GM19351 (cell line): ENCODE data around the gene NHS.

ENCODE experiments used
- ATAC-seq: cut with Tn5 transposase; IDR thresholded peaks from one replicate; pipeline ENCODE4 v1.9.1; 2021; ENCODE audit warnings: mild to moderate bottlenecking, moderate library complexity; ENCODE audit not compliant: unreplicated experiment

The NHS gene

GRCh38 chrX:17374619-17375366, at the start of gene NHS:
NHS (plus strand) TSS chrX:17375200; CDS start chrX:17375758, 558 bp downstream.
- ATAC-seq, result no peak

DNA sequence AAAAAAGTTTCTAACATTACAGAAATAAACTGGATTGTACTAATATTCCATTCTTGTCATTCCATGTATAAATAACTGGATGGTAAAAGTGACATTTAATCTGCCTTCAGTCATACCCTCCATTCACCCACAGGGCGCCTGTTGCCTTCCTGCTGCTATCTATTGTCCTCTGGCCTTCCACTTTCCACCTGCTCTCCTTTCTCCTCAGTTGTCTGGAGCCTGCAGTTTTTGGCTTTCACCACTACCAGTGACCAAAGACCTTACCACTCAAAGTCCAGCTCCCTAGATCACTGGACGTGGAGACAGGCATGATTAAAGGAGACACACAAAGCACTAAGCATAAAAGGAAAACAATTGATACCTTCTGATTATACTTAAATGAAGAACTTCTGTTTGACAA, 46.2 kb upstream of the NHS start:
- ATAC-seq, result no peak

DNA sequence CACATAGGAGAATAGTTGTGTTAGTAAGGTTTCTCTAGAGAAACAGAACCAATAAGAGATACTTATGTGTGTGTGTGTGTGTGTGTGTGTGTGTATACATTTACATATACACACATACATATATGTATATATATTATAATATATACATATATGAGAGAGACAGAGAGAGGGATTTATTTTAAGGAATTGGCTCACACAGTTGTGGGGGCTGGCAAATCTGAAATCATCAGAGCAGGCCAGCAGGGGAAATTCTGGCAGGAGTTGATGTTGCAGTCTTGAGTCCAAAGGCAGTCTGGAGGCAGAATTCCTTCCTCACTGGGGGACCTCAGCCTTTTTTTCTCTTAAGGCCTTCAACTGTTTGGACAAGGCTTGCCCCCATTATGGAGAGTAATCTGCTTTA, 38.6 kb upstream of the NHS start:
- ATAC-seq, result no peak

DNA sequence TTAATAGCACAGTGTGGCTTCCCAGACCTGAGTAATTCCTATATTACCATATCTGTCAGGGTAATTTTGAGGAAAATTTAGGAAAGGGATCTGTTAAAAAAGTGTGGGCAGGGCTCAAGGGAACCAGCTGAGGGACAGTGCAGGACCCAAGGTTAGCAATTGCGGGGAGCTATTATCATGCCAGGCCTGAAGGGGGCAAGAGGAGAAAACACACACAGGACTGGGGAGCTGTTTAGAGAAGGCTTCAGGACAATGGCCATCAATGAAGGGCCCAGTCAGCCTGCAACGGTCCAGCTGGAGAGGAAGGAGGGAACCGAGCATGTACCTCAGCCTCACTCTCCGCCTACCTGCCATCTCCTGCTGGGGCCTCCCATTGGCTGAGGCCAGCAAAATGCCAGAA, 19.0 kb upstream of the NHS start:
- no peak for ATAC-seq

DNA sequence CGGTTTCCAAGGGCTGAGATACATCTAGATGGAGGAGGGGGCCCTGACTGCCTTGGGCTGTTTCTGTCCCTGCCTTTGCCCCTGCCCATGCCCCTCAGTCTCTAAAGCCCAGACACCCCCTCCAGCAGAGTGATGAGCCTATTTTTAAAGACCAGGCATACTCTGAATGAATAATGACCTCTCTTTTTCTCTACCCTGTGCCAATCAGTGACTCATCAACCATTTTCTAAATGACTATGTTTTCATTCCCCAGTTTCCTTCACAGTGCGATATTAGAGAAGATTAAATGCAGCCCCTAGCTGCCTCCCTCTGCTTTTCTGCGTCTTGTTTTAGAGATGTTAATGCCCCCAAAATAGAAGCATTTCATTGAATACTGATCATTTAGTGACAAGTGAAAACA, 15.5 kb upstream of the NHS start:
- no peak for ATAC-seq

GRCh38 chrX:17361620-17362019, 13.4 kb upstream of the NHS start:
- no peak for ATAC-seq

GRCh38 chrX:17368002-17368401, 7.0 kb upstream of the NHS start:
- no peak for ATAC-seq

- ATAC-seq, result no peak
These were observed 5.7 kb upstream of the NHS start for GRCh38 chrX:17369309-17369708.

GRCh38 chrX:17370191-17370590, 4.8 kb upstream of the NHS start:
- ATAC-seq, result no peak

DNA sequence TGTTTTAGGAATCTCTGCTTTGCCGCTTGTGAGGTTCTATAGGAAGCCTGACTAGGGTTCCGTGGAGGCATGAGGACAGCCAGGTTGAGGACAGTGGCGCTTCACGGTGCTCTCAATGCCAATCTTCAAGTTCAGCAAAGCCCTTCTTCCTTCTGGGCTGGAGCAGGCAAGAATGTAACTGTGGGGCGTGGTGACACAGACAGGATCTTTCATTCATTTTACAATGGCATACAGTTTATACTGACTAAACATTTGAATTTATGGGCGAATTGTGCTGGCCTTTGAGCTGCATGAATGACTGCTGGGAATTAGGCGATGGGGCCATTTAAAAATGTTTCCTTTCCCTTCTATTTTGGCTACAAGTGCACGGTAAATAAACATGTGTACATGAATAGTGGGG, 2.9 kb upstream of the NHS start:
- no peak for ATAC-seq

GRCh38 chrX:17373337-17373736, 1.7 kb upstream of the NHS start:
- no peak for ATAC-seq

GRCh38 chrX:17375367-17375636, 302 bp downstream of the NHS start:
- no peak for ATAC-seq

GRCh38 chrX:17375637-17376430, 834 bp downstream of the NHS start:
- ATAC-seq, result no peak

DNA sequence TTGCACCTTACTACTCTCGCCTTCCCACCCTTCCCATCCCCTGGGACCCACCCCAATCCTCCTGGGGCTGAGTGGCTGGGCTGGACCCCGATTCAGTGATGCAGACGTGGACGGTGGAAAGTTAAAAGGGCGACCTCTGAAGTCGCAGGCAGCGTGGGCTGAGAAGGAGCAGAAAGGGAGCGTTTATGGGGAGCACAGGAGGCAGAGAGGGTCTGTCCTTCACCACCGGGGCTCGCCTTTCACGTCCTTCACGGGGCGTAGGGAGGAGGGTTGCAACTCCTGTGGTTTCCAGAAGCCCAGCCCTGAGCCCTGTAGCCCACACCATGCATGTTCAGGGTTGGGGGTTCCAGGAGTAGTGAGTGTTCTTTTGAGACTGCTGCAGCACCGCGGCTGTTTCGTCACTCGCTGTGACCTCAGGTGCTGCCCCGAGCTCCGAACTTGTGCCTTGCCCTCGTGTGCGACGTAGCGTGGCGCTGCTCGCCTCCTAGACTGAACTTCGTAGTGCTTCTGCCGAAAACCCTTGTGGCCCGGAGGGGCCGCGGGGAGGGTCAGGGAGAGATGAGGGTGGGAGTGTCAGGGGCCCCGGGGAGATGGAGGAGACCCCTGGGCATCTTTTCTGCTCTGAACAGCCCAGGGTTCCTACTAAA, 1.6 kb downstream of the NHS start:
- no peak for ATAC-seq

GRCh38 chrX:17377091-17377717, 2.2 kb downstream of the NHS start:
- ATAC-seq, result no peak

DNA sequence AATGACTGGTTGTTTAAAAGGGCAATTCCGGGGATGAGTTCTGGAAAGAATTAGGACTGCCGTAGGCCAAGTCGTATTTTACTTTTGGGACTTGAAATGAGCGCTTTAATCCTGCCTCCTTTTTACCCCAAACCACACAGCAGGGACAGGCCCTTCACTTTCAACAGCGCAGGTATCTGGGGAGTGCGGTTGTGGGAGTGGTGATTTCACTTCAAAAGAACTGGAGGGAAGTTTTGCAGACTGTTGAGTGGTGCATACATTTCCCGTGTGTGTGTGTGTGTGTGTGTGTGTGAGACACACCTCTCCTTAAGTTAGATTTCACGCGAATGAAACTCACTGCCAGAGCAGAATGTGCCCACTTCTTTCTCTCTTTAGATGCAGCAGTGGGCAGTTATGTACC, 2.8 kb downstream of the NHS start:
- no peak for ATAC-seq

DNA sequence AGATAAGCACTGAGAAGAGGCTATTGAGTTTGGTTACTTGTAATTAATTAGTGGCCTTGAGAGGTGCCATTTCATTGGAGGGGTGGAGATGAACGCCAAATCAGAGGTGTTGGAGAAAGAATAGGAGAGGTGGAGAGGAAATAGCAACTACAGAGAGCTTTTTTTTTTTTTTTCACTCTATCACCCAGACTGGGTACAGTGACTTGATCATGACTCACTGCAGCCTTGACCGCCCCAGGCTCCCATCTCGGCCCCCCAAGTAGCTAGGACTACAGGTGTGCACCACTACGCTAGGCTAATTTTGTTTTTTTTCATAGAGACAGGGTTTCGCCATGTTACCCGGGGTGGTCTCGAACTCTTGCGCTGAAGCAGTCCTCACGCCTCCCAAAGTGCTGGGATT, 5.2 kb downstream of the NHS start:
- no peak for ATAC-seq

DNA sequence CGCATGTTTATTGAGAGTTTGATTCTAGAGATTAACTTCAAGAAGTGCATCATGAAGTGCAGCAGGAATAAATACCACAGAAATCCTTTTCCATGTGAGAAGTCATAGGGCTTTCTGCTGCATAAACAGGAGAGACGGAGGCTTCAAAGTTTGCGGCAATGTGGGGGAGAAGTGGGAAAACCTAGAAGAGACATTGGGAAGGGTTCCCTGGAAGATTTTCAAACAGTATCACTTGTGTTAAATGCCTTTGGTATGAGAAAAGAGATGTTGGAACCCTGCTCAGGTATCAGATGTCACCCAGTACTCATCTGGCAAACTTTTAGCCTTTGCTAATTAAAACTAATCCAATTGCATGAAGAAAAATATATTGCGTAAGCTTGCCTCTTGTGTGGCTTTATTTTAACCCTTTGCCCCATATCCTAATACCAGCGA, 15.4 kb downstream of the NHS start:
- ATAC-seq, result no peak

DNA sequence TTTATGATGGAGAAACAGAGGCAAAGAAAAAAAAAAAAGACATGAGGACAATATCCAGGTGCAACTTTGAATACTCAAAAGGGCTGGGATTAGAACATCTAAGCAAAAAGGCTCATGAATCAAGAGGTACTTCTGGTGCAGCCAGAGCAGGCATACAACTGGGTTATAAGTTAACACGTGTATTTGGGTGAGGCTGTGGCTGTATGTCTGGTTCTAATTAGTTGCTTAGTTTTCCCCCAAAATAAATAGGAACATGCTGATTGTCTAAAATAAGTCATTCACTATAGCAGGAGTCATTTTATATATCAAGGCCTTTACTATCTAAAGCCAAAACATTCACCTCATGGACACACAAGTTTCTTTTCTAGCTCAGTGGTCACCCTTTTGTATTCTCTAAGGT, 20.2 kb downstream of the NHS start:
- no peak for ATAC-seq

DNA sequence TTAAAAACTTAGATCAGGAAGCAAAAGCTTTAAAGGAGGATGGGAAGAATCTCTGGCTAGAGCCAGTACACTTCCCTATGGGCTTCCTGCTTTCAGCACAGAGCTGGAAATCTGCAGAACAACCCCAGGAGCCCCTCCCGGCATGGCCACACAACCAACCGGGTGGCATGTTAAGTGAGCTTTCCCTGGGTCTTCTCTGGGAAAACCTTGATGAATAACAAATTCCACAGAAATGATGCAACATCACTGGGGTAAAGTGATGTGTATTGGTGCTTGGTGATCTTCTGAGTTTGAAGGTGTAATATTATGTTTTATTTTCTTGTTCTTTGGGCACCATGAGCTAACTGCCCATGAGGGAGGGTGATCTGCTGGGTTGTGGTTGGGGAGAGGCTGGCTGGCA, 22.1 kb downstream of the NHS start:
- no peak for ATAC-seq

DNA sequence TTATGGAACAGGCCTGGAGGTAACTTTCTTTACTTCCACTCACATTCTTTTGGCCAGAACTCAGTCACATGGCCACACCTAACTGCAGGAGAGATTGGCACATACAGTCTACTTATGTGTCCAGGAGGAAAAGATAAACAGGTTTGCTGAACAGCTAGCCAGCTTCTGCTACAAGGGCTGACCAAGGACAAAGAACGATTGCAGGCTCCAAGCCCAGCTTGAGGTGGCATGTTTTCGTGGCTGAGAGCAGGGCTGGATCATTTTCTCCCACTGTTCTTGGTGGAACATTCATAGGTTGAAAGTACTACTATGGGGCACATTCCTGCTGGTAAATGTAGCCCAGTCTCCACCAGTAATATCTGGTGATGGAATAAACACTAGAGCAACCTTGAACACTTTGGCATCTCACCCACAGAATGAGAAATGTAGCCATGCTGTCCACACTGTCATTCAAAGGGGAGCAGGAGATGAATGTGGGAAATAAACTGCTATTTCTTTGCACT, 28.2 kb downstream of the NHS start:
- no peak for ATAC-seq

DNA sequence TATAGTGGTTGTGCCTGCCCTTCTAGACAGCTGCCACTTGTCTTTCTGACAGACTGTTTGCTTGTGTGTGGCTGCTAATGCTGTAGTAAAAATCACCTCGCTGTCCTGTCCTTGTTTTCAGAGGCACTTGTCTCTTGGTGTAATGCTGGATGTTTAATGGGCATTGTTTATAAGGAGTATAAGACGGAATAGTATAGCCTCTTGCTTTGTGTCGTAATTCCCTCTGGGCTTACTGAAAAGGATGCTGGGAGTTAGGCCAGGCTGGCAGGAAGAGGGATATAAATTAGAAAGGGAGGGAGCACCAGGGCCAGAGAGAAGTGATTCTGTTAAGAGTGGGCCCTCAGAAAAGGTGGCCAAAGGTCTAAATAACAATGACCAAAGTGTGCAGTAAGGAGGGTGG, 29.0 kb downstream of the NHS start:
- ATAC-seq, result no peak
